Muscle of arm (tissue), 12 donors: ENCODE results near the gene MYO7B. TPM values are rescaled to one million over a fixed set of nuclear protein-coding genes. Genes with fewer than 3 reads are reported as not detected.
"Not testable (repeated sequence)": the region's sequence is repeated elsewhere in the genome, so short reads cannot be mapped to it uniquely, and the experiment has no call there.

Experiments used
- DNase-seq: peaks from one replicate; pipeline ENCODE4 v3.0.0-alpha.2; 2013
- polyA plus RNA-seq, 12 donors: library from polyadenylated mRNA; unstranded; fragments of 120-200 nt; gene quantifications; one replicate each; pipeline ENCODE4 v1.2.1, GENCODE V29; 2013; ENCODE audit not compliant: insufficient read length in 12 of 12

Gene MYO7B
- polyA plus RNA-seq, 12 donors, result 0.54 to 24.5 (median 0.97) TPM; not detected in 1

GRCh38 chr2:127551221-127551930 is 15.9 kb downstream of the MYO7B start:
- no peak for DNase-seq

- DNase-seq, result no peak
Measured at GRCh38 chr2:127552336-127552735, 16.9 kb downstream of the MYO7B start.

- DNase-seq, result no peak
Measured at GRCh38 chr2:127552846-127553245, 17.4 kb downstream of the MYO7B start.

GRCh38 chr2:127558911-127559310 is 23.4 kb downstream of the MYO7B start:
- no peak for DNase-seq

- DNase-seq, result no peak
Measured at GRCh38 chr2:127559454-127559853, 24.0 kb downstream of the MYO7B start.

- no peak for DNase-seq
Measured at GRCh38 chr2:127560201-127560930, 24.9 kb downstream of the MYO7B start.

- no peak for DNase-seq
Measured at GRCh38 chr2:127560931-127561280, 25.4 kb downstream of the MYO7B start.

GRCh38 chr2:127561371-127561770 is 25.9 kb downstream of the MYO7B start:
- DNase-seq, result no peak

- no peak for DNase-seq
Measured at GRCh38 chr2:127562936-127563335, 27.5 kb downstream of the MYO7B start.

GRCh38 chr2:127563458-127564428 is 28.3 kb downstream of the MYO7B start:
- DNase-seq, result no peak

GRCh38 chr2:127564429-127565260 is 29.2 kb downstream of the MYO7B start:
- DNase-seq, result no peak

- no peak for DNase-seq
Measured at GRCh38 chr2:127565261-127566138, 30.0 kb downstream of the MYO7B start.

- DNase-seq, result no peak
Measured at GRCh38 chr2:127566139-127566417, 30.6 kb downstream of the MYO7B start.

GRCh38 chr2:127566576-127566975 is 31.1 kb downstream of the MYO7B start:
- DNase-seq, result no peak

- DNase-seq, result no peak
Measured at GRCh38 chr2:127567351-127567854, 31.9 kb downstream of the MYO7B start.

- DNase-seq, result no peak
Measured at GRCh38 chr2:127568128-127568527, 32.6 kb downstream of the MYO7B start.

- DNase-seq, result no peak
Measured at GRCh38 chr2:127569666-127570065, 34.2 kb downstream of the MYO7B start.

- no peak for DNase-seq
Measured at GRCh38 chr2:127570282-127571250, 35.1 kb downstream of the MYO7B start.

- DNase-seq, result not testable (repeated sequence)
Measured at GRCh38 chr2:127572352-127572751, 36.9 kb downstream of the MYO7B start.
